ENCODE results near the gene DET1. TPM values are rescaled to one million over a fixed set of nuclear protein-coding genes. Genes with fewer than 3 reads are reported as not detected.
"Not testable (repeated sequence)": the region's sequence is repeated elsewhere in the genome, so short reads cannot be mapped to it uniquely, and the experiment has no call there.

The DET1 gene
- total RNA-seq, 4 donors from 2014 or later, result 1.8 to 11.1 (median 9.3) TPM

GRCh38 chr15:88533376-88533775 lies 13.1 kb downstream of the DET1 start:
- intact Hi-C loops (cut with DNase I; ENCODE audit: low total_unique reads), result no loop called here
- no peaks in the 10 kb centered on the region for H3K27me3 ChIP-seq
- no peak for DNase-seq
- WGBS, 2 donors (ENCODE audit: low coverage in 1 of 2), result 85 to 92% methylated on average over 3 of the region's 3 CpGs
- in situ Hi-C loops (cut with MboI; ENCODE audit: low pct_ligation_motif_present in 1 of 4, low pct_unique_long_range_greater_than_20kb in 1 of 4, low sequenced_read_pairs in 3 of 4), result no loop called here
- peaks cover 0 to 6% (median 2%) of the 10 kb centered on the region in 4 donors for H3K4me1 ChIP-seq
- no peak overlapping the region for H3K4me3 ChIP-seq
- TF ChIP-seq CTCF (IDR thresholded peaks at IDR 0.05) (no peak), POLR2AphosphoS5 (IDR thresholded peaks at IDR 0.05) (no peak), POLR2A (IDR thresholded peaks at IDR 0.05) (no peak), EP300 (IDR thresholded peaks at IDR 0.05; ENCODE audit: low read depth) (no peak)
- peaks cover 0 to 23% (median 7%) of the 10 kb centered on the region in 4 donors for H3K36me3 ChIP-seq
- no peaks in the 10 kb centered on the region for H3K9me3 ChIP-seq
- no peak overlapping the region for H3K27ac ChIP-seq

GRCh38 chr15:88529021-88529630 lies 17.4 kb downstream of the DET1 start:
- Histone ChIP-seq H3K9me3 (no peaks in the 10 kb centered on the region), H3K27ac (no peak overlapping the region), H3K36me3 (peaks cover 0 to 48% (median 16%) of the 10 kb centered on the region in 4 donors), H3K4me1 (peaks cover 0 to 1% (median under 1%) of the 10 kb centered on the region in 4 donors), H3K27me3 (no peaks in the 10 kb centered on the region), H3K4me3 (no peak overlapping the region)
- WGBS, 2 donors (ENCODE audit: low coverage in 1 of 2), result 97 to 100% methylated on average over 1 of the region's 1 CpG
- TF ChIP-seq EP300 (IDR thresholded peaks at IDR 0.05; ENCODE audit: low read depth), result no peak
- TF ChIP-seq CTCF (IDR thresholded peaks at IDR 0.05), result no peak
- no peak for TF ChIP-seq POLR2A (IDR thresholded peaks at IDR 0.05)
- TF ChIP-seq POLR2AphosphoS5 (IDR thresholded peaks at IDR 0.05), result no peak
- no peak for DNase-seq
- in situ Hi-C loops (cut with MboI; ENCODE audit: low pct_ligation_motif_present in 1 of 4, low pct_unique_long_range_greater_than_20kb in 1 of 4, low sequenced_read_pairs in 3 of 4) (no loop called here), intact Hi-C loops (cut with DNase I; ENCODE audit: low total_unique reads) (no loop called here)

- H3K4me3 ChIP-seq, result no peak overlapping the region
- peaks cover 0 to 47% (median 15%) of the 10 kb centered on the region in 4 donors for H3K36me3 ChIP-seq
- H3K27ac ChIP-seq, result no peak overlapping the region
- no peaks in the 10 kb centered on the region for H3K4me1 ChIP-seq
- H3K27me3 ChIP-seq, result no peaks in the 10 kb centered on the region
- in situ Hi-C loops (cut with MboI; ENCODE audit: low pct_ligation_motif_present in 1 of 4, low pct_unique_long_range_greater_than_20kb in 1 of 4, low sequenced_read_pairs in 3 of 4), result no loop called here
- intact Hi-C loops (cut with DNase I; ENCODE audit: low total_unique reads), result no loop called here
- DNase-seq, result no peak
- H3K9me3 ChIP-seq, result no peaks in the 10 kb centered on the region
- TF ChIP-seq POLR2AphosphoS5 (IDR thresholded peaks at IDR 0.05) (no peak), POLR2A (IDR thresholded peaks at IDR 0.05) (no peak), EP300 (IDR thresholded peaks at IDR 0.05; ENCODE audit: low read depth) (no peak), CTCF (IDR thresholded peaks at IDR 0.05) (no peak)
Measured at GRCh38 chr15:88526247-88526879, 20.1 kb downstream of the DET1 start.

- Histone ChIP-seq H3K4me1 (no peaks in the 10 kb centered on the region), H3K27ac (no peak overlapping the region), H3K9me3 (no peaks in the 10 kb centered on the region), H3K27me3 (no peaks in the 10 kb centered on the region), H3K36me3 (peaks cover 0 to 39% (median 11%) of the 10 kb centered on the region in 4 donors), H3K4me3 (no peak overlapping the region)
- TF ChIP-seq POLR2A (IDR thresholded peaks at IDR 0.05), result no peak
- no peak for TF ChIP-seq POLR2AphosphoS5 (IDR thresholded peaks at IDR 0.05)
- TF ChIP-seq CTCF (IDR thresholded peaks at IDR 0.05), result no peak
- no peak for TF ChIP-seq EP300 (IDR thresholded peaks at IDR 0.05; ENCODE audit: low read depth)
- intact Hi-C loops (cut with DNase I; ENCODE audit: low total_unique reads), result no loop called here
- in situ Hi-C loops (cut with MboI; ENCODE audit: low pct_ligation_motif_present in 1 of 4, low pct_unique_long_range_greater_than_20kb in 1 of 4, low sequenced_read_pairs in 3 of 4), result no loop called here
- DNase-seq, result no peak
Measured at GRCh38 chr15:88525418-88525817, 21.1 kb downstream of the DET1 start.

GRCh38 chr15:88524094-88524493 lies 22.4 kb downstream of the DET1 start:
- H3K4me1 ChIP-seq; H3K27me3 ChIP-seq; DNase-seq; in situ Hi-C loops (cut with MboI; ENCODE audit: low pct_ligation_motif_present in 1 of 4, low pct_unique_long_range_greater_than_20kb in 1 of 4, low sequenced_read_pairs in 3 of 4); intact Hi-C loops (cut with DNase I; ENCODE audit: low total_unique reads); H3K4me3 ChIP-seq; H3K27ac ChIP-seq; H3K9me3 ChIP-seq: not testable (repeated sequence)
- WGBS, 2 donors (ENCODE audit: low coverage in 1 of 2), result 99% methylated on average over 16 of the region's 23 CpGs; no CpG with 5 or more reads in 1 of the 2 donors
- peaks cover 0 to 32% (median 9%) of the 10 kb centered on the region in 4 donors for H3K36me3 ChIP-seq

Data from transverse colon (tissue), 4 donors.